ENCODE results near the gene PIP5K1A.
"Not testable (repeated sequence)": the region's sequence is repeated elsewhere in the genome, so short reads cannot be mapped to it uniquely, and the experiment has no call there.

PIP5K1A gene

GRCh38 chr1:151198254-151199127, at the start of gene PIP5K1A:
Gene PIP5K1A (plus strand): TSS chr1:151198552. CDS start chr1:151198997, 445 bp downstream.
- DNase-seq, result peak; percentile 99

DNA sequence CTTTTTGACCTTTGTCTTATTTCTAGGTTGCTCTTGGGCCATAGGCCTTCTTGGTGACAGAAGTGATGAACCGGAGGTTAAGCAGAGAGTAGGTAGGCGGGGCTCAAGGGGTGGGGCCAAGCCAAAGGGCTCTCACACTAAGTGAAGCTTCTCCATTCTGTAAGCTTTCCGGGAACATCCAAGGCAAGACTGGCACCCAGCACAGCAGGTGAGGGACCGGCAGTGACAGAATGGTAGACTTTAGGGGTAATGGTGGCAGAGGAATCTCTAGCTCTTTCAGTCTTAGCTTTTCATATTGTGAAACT, 41.9 kb upstream of the PIP5K1A start, which contains the start of gene TNFAIP8L2:
Gene TNFAIP8L2, plus strand, starts transcription at position 135 of the 305 bp plus-strand sequence. CDS start 2,049 bp downstream, outside the sequence.
- DNase-seq, result no peak

GRCh38 chr1:151157067-151157531, 41.3 kb upstream of the PIP5K1A start:
- no peak for DNase-seq

DNA sequence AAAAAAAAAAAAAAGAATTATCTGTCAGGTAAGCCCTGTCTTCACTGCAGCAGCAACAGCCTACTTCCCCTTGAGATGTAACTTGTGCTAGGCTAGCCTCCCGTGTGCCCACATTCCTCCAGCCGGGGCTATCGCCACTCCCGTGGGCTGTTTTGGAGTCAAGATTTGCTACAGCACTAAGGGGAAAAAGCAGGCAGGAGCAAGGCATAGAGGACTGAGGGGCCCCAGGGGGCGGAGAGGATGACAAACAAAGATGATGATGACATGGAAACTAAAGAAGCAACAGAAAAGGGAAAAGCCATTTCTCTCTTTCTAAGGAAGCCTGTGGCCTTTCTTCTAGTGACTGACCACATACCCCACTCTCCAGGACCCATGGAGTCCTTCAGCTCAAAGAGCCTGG, 40.0 kb upstream of the PIP5K1A start:
- no peak for DNase-seq

DNA sequence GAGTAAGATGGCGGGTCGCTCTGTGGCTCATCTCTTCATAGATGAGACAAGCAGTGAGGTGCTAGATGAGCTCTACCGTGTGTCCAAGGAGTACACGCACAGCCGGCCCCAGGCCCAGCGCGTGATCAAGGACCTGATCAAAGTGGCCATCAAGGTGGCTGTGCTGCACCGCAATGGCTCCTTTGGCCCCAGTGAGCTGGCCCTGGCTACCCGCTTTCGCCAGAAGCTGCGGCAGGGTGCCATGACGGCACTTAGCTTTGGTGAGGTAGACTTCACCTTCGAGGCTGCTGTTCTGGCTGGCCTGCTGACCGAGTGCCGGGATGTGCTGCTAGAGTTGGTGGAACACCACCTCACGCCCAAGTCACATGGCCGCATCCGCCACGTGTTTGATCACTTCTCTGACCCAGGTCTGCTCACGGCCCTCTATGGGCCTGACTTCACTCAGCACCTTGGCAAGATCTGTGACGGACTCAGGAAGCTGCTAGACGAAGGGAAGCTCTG, 39.6 kb upstream of the PIP5K1A start:
- DNase-seq, result no peak

GRCh38 chr1:151159373-151159772, 39.0 kb upstream of the PIP5K1A start:
- DNase-seq, result no peak

DNA sequence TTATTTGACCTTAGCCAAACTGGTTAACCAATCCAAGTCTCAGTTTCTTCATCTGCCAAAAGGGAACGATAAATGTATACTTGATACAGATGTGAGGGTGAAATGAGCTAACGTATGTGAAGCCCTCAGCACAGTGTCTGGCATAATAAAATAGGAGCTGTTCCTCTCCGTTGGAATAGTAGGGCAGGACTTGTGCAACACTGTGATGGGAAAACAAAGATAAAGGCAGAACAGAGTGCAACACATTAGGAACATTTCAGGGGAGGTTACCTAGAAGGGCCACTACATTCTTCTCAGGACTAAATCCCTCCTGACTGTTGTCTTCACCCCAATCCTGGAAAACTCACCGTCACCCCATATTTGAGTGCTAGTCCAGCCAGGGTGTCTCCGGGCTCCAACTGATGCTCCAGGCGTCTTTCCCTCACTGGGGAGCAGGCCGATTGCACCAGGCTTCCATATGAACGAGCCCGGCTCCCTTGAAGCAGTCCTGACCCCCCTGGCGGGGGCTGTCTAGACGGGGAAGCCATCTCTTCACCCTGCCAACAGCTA, 33.5 kb upstream of the PIP5K1A start:
- no peak for DNase-seq

DNA sequence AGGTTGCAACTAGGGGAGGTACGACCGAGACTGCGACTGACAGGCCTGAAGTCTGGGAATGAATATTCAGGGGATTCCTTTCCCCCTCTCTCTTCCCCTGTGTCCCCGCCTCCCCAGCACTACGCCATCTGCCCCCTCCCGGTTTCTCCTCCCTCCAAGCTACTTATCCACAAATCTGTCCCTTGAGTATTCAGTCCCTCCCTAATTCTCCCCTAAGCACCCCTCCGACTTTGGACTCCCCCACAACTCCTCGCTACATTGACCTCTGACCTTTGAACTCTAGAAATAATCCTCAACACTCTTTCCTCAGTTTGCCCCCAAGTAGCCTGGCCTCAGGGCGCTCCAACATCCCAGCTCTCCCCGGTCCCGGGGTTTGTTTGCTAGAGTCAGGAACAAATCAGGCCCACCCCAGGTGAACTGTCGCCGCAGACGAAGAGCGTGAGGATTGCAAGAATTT, 33.0 kb upstream of the PIP5K1A start:
- DNase-seq, result no peak

- DNase-seq, result peak; percentile 98
These were observed 32.4 kb upstream of the PIP5K1A start, which contains the start of the genes LYSMD1 and SCNM1 for GRCh38 chr1:151165738-151166504. Gene LYSMD1 (minus strand): TSS chr1:151165902. CDS start chr1:151165258, 644 bp downstream. Gene SCNM1 (plus strand): TSS chr1:151166144. CDS start chr1:151166153, 9 bp downstream.

GRCh38 chr1:151166505-151166956, 31.8 kb upstream of the PIP5K1A start:
- DNase-seq, result peak; percentile 29

GRCh38 chr1:151167116-151167515, 31.2 kb upstream of the PIP5K1A start:
- no peak for DNase-seq

DNA sequence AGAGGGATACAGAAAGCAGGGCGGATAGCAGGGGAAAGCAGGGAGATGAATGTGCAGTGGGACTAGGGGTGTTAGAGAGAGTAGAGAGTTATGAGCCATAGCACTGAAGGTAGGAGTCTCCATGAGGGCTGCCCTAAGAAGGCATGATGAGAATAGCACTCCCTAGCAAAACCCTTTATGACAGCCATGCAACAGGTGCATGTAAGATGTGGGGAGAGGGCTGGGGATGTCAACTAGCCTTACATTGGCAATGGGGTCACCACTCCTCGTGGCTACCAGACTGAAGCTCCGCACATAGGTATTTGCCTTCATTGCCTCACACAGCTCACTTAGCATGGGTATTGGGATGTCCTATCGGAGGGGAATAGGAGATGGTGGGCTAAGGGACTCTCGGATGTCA, 27.2 kb upstream of the PIP5K1A start:
- DNase-seq, result no peak

GRCh38 chr1:151175041-151175741, 23.2 kb upstream of the PIP5K1A start:
- no peak for DNase-seq

GRCh38 chr1:151175863-151176262, 22.5 kb upstream of the PIP5K1A start, which contains the start of gene TMOD4:
Gene TMOD4 (minus strand): TSS chr1:151175981. CDS start chr1:151174875, 1,106 bp downstream.
- no peak for DNase-seq

- DNase-seq, result no peak
These were observed 21.8 kb upstream of the PIP5K1A start for GRCh38 chr1:151176514-151177045.

GRCh38 chr1:151184211-151184610, 14.1 kb upstream of the PIP5K1A start:
- no peak for DNase-seq

GRCh38 chr1:151187205-151187604, 11.1 kb upstream of the PIP5K1A start:
- DNase-seq, result no peak

GRCh38 chr1:151188667-151189066, 9.7 kb upstream of the PIP5K1A start:
- DNase-seq, result not testable (repeated sequence)

GRCh38 chr1:151189637-151190445, 8.5 kb upstream of the PIP5K1A start, which contains the start of gene VPS72:
Gene VPS72 (minus strand): TSS chr1:151190197. CDS start chr1:151190121, 76 bp downstream.
- DNase-seq, result peak; percentile 90

GRCh38 chr1:151192047-151192446, 6.3 kb upstream of the PIP5K1A start:
- no peak for DNase-seq

GRCh38 chr1:151193304-151193703, 5.0 kb upstream of the PIP5K1A start:
- no peak for DNase-seq
